Spleen (tissue), 7 donors: ENCODE results near the gene CYP24A1.

Experiments used
- POLR2A ChIP-seq, 3 donors: fragments of 450-650 bp; IDR thresholded peaks; one replicate each; pipeline ENCODE4 v1.5.1; 2017; ENCODE audit warnings: antibody characterized with exemption in 3 of 3, mild to moderate bottlenecking in 1 of 3
- TF ChIP-seq, protein P1 (sequence below), 11 experiments: fragments of 200-600 bp in 7 of 11; fragments of 450-650 bp in 4 of 11; sonication (generic) in 4 of 11; IDR thresholded peaks in 8 of 11; conservative IDR thresholded peaks in 3 of 11; 1 replicate in 7 of 11; 2 replicates in 4 of 11; pipeline versions ENCODE4 v1.4.0 to v1.8.0; 2016 to 2021; ENCODE audit warnings: antibody characterized with exemption in 11 of 11, inconsistent platforms in 4 of 11, mild to moderate bottlenecking in 1 of 11
- donor health status: DM: no; HTN: no; CAD: no; lungs with moderate emphysema.
- donor health status: DM: no; HTN: no; CAD: no.
- donor health status: DM: no; HTN: no; CAD: no.

DNA sequence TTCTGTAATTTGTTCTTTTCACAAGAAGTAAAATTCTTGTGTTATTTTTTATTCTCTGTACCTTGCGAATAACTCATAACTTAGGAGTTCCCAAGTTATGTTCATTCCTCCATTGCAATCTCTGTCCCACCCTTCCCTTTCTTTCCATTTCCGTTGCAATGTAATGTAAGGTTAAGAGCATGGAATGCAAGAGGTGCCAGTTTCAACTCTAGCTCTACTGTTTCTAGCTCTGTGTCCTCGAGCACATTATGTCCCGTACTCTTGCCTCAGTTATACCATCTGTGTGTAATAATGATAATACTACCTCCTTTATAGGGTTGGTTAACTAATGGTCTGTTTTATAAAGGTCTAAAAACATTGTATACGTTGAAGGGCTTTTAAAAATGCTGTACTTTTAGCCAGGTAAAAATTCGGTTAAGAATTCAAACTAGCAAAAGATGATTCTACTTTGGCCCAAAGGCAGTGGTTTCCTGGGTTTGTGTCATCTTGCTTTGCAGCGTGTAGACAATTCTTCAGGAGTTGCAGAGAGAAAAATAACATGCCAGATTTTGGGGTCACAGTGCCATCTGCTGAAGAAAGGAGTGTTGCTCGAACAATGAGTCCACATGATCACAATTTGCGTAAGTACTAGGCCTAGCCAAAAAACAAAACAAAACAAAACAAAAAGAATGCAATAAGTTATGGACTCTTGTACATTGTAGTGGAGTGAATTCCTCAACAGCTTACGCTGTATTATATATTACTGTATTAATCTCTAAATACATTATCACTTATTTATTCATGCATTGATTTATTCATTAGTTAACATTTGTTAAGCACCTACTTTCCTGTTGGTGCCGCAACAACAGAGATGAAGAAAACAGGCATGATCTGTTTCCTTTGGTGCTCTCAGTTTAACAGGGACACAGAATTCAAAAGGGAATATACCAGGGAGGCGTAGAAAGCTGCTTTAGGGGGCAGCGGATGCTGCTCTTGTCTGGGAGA, 24.1 kb upstream of the CYP24A1 start:
- no peak for TF ChIP-seq POLR2A (IDR thresholded peaks at IDR 0.05)
- TF ChIP-seq, protein P1, sequence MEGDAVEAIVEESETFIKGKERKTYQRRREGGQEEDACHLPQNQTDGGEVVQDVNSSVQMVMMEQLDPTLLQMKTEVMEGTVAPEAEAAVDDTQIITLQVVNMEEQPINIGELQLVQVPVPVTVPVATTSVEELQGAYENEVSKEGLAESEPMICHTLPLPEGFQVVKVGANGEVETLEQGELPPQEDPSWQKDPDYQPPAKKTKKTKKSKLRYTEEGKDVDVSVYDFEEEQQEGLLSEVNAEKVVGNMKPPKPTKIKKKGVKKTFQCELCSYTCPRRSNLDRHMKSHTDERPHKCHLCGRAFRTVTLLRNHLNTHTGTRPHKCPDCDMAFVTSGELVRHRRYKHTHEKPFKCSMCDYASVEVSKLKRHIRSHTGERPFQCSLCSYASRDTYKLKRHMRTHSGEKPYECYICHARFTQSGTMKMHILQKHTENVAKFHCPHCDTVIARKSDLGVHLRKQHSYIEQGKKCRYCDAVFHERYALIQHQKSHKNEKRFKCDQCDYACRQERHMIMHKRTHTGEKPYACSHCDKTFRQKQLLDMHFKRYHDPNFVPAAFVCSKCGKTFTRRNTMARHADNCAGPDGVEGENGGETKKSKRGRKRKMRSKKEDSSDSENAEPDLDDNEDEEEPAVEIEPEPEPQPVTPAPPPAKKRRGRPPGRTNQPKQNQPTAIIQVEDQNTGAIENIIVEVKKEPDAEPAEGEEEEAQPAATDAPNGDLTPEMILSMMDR (IDR thresholded peaks at IDR 0.05 in 8 of 11, conservative IDR thresholded peaks at IDR 0.05 in 3 of 11): no peak
